Stimulated activated CD8-positive, alpha-beta memory T cell treated with anti-CD3 and anti-CD28 coated beads, Interleukin-7, amount 100 ng/mL, for 1 hour (primary cell): ENCODE measurements around the gene RHOA.
A peak's percentile ranks its signal among the peaks of the same experiment; 100 is the strongest.

ENCODE experiments used
- DNase-seq, 2 donors: peaks; one replicate each; pipeline ENCODE4 v3.0.0-alpha.2; 2020; ENCODE audit warnings: low read depth in 2 of 2

Gene RHOA

GRCh38 chr3:49411968-49412631 lies at the start of gene RHOA, which contains the start of gene TCTA:
TSS of gene RHOA (minus strand) at chr3:49411976. CDS start at chr3:49375589, 36,387 bp downstream.
TSS of gene TCTA (plus strand) at chr3:49412423. CDS start at chr3:49412427, 4 bp downstream.
- peak; percentile 96 to 97 for DNase-seq

- DNase-seq, result no peak
Observed at GRCh38 chr3:49460956-49461355, 49.2 kb upstream of the RHOA start.

- DNase-seq, result no peak
Observed at GRCh38 chr3:49460188-49460890, 48.6 kb upstream of the RHOA start.

GRCh38 chr3:49456466-49456865 lies 44.7 kb upstream of the RHOA start:
- no peak for DNase-seq

GRCh38 chr3:49454898-49455681 lies 43.3 kb upstream of the RHOA start:
- no peak for DNase-seq

GRCh38 chr3:49454458-49454857 lies 42.7 kb upstream of the RHOA start:
- no peak for DNase-seq

GRCh38 chr3:49453621-49454020 lies 41.8 kb upstream of the RHOA start:
- DNase-seq, result no peak

- DNase-seq, result no peak
Observed at GRCh38 chr3:49445391-49445790, 33.6 kb upstream of the RHOA start.

GRCh38 chr3:49434731-49435130 lies 23.0 kb upstream of the RHOA start:
- no peak for DNase-seq

- DNase-seq, result no peak
Observed at GRCh38 chr3:49428752-49429080, 16.9 kb upstream of the RHOA start.

- no peak for DNase-seq
Observed at GRCh38 chr3:49427586-49427985, 15.8 kb upstream of the RHOA start.

GRCh38 chr3:49424816-49425215 lies 13.0 kb upstream of the RHOA start:
- no peak for DNase-seq

GRCh38 chr3:49422379-49423248 lies 10.8 kb upstream of the RHOA start, which contains the start of gene AMT:
TSS of gene AMT (minus strand) at chr3:49422473. CDS start at chr3:49422450, 23 bp downstream.
- no peak for DNase-seq

- DNase-seq, result no peak
Observed at GRCh38 chr3:49421890-49422378, 10.2 kb upstream of the RHOA start.

GRCh38 chr3:49417516-49418120 lies 5.8 kb upstream of the RHOA start:
- no peak for DNase-seq

GRCh38 chr3:49416867-49417266 lies 5.1 kb upstream of the RHOA start:
- no peak for DNase-seq

GRCh38 chr3:49415931-49416601 lies 4.3 kb upstream of the RHOA start:
- DNase-seq, result peak; percentile 20 to 27

GRCh38 chr3:49414753-49415152 lies 3.0 kb upstream of the RHOA start:
- DNase-seq, result no peak

- no peak for DNase-seq
Observed at GRCh38 chr3:49413338-49413734, 1.6 kb upstream of the RHOA start.

- DNase-seq, result no peak
Observed at GRCh38 chr3:49412632-49413337, 1.0 kb upstream of the RHOA start.
